Measurements from ENCODE around the gene SRRM2. TPM values are rescaled to one million over a fixed set of nuclear protein-coding genes. Genes with fewer than 3 reads are reported as not detected.

The SRRM2 gene
- total RNA-seq, 6 donors from 2014 or later = 317 to 3,815 (median 582) TPM

- no peak overlapping the region for H3K4me3 ChIP-seq
- H3K4me1 ChIP-seq = peaks cover 4 to 15% (median 11%) of the 10 kb centered on the region in 4 donors
- H3K9me3 ChIP-seq = no peaks in the 10 kb centered on the region
- no peak overlapping the region for H3K27ac ChIP-seq
- 29 to 41% methylated on average over 5 to 7 of the region's 7 CpGs for WGBS, 2 donors
- H3K27me3 ChIP-seq = peaks cover 0 to 25% (median 15%) of the 10 kb centered on the region in 4 donors
- ATAC-seq (ENCODE audit: low FRiP score in 2 of 2) (no peak), DNase-seq (no peak)
- H3K36me3 ChIP-seq = no peaks in the 10 kb centered on the region
- TF ChIP-seq EP300 (IDR thresholded peaks at IDR 0.05) (no peak), POLR2A (IDR thresholded peaks at IDR 0.05) (no peak), POLR2AphosphoS5 (IDR thresholded peaks at IDR 0.05) (no peak), CTCF (IDR thresholded peaks at IDR 0.05) (no peak)
Measured at GRCh38 chr16:2787961-2788360, 35.5 kb downstream of the SRRM2 start.

GRCh38 chr16:2790631-2791030, 38.2 kb downstream of the SRRM2 start:
- Histone ChIP-seq H3K27ac (no peak overlapping the region), H3K4me3 (no peak overlapping the region), H3K4me1 (peaks cover under 1 to 6% (median 3%) of the 10 kb centered on the region in 4 donors), H3K36me3 (no peaks in the 10 kb centered on the region), H3K9me3 (no peaks in the 10 kb centered on the region), H3K27me3 (peaks cover 0 to 15% (median 6%) of the 10 kb centered on the region in 4 donors)
- no peak for DNase-seq
- TF ChIP-seq POLR2A (IDR thresholded peaks at IDR 0.05) (no peak), EP300 (IDR thresholded peaks at IDR 0.05) (no peak), POLR2AphosphoS5 (IDR thresholded peaks at IDR 0.05) (no peak), CTCF (IDR thresholded peaks at IDR 0.05) (no peak)
- no peak for ATAC-seq (ENCODE audit: low FRiP score in 2 of 2)
- 83 to 91% methylated on average over 5 of the region's 5 CpGs for WGBS, 2 donors

GRCh38 chr16:2791174-2791573, 38.7 kb downstream of the SRRM2 start:
- no peaks in the 10 kb centered on the region for H3K36me3 ChIP-seq
- DNase-seq (no peak), ATAC-seq (ENCODE audit: low FRiP score in 2 of 2) (no peak)
- H3K27ac ChIP-seq = no peak overlapping the region
- no peak overlapping the region for H3K4me3 ChIP-seq
- WGBS, 2 donors = 83 to 84% methylated on average over 8 of the region's 8 CpGs
- no peak for TF ChIP-seq POLR2A (IDR thresholded peaks at IDR 0.05)
- TF ChIP-seq POLR2AphosphoS5 (IDR thresholded peaks at IDR 0.05) = no peak
- TF ChIP-seq EP300 (IDR thresholded peaks at IDR 0.05) = no peak
- no peak for TF ChIP-seq CTCF (IDR thresholded peaks at IDR 0.05)
- H3K4me1 ChIP-seq = peaks cover 0 to 1% (median 0%) of the 10 kb centered on the region in 4 donors
- H3K27me3 ChIP-seq = peaks cover 0 to 10% (median 4%) of the 10 kb centered on the region in 4 donors
- no peaks in the 10 kb centered on the region for H3K9me3 ChIP-seq

- no peak for TF ChIP-seq EP300 (IDR thresholded peaks at IDR 0.05)
- no peak for TF ChIP-seq CTCF (IDR thresholded peaks at IDR 0.05)
- TF ChIP-seq POLR2AphosphoS5 (IDR thresholded peaks at IDR 0.05) = no peak
- TF ChIP-seq POLR2A (IDR thresholded peaks at IDR 0.05) = no peak
- Histone ChIP-seq H3K4me1 (no peaks in the 10 kb centered on the region), H3K27me3 (peaks cover 0 to 2% (median under 1%) of the 10 kb centered on the region in 4 donors), H3K9me3 (no peaks in the 10 kb centered on the region), H3K36me3 (no peaks in the 10 kb centered on the region), H3K27ac (no peak overlapping the region), H3K4me3 (no peak overlapping the region)
- no peak for DNase-seq
- 77 to 79% methylated on average over 10 of the region's 10 CpGs for WGBS, 2 donors
- no peak for ATAC-seq (ENCODE audit: low FRiP score in 2 of 2)
Measured at GRCh38 chr16:2792940-2793339, 40.5 kb downstream of the SRRM2 start.
